Measurements from ENCODE around the gene MPP3.
"Not testable (repeated sequence)": the region's sequence is repeated elsewhere in the genome, so short reads cannot be mapped to it uniquely, and the experiment has no call there.

Gene MPP3, protein sequence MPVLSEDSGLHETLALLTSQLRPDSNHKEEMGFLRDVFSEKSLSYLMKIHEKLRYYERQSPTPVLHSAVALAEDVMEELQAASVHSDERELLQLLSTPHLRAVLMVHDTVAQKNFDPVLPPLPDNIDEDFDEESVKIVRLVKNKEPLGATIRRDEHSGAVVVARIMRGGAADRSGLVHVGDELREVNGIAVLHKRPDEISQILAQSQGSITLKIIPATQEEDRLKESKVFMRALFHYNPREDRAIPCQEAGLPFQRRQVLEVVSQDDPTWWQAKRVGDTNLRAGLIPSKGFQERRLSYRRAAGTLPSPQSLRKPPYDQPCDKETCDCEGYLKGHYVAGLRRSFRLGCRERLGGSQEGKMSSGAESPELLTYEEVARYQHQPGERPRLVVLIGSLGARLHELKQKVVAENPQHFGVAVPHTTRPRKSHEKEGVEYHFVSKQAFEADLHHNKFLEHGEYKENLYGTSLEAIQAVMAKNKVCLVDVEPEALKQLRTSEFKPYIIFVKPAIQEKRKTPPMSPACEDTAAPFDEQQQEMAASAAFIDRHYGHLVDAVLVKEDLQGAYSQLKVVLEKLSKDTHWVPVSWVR

DNA sequence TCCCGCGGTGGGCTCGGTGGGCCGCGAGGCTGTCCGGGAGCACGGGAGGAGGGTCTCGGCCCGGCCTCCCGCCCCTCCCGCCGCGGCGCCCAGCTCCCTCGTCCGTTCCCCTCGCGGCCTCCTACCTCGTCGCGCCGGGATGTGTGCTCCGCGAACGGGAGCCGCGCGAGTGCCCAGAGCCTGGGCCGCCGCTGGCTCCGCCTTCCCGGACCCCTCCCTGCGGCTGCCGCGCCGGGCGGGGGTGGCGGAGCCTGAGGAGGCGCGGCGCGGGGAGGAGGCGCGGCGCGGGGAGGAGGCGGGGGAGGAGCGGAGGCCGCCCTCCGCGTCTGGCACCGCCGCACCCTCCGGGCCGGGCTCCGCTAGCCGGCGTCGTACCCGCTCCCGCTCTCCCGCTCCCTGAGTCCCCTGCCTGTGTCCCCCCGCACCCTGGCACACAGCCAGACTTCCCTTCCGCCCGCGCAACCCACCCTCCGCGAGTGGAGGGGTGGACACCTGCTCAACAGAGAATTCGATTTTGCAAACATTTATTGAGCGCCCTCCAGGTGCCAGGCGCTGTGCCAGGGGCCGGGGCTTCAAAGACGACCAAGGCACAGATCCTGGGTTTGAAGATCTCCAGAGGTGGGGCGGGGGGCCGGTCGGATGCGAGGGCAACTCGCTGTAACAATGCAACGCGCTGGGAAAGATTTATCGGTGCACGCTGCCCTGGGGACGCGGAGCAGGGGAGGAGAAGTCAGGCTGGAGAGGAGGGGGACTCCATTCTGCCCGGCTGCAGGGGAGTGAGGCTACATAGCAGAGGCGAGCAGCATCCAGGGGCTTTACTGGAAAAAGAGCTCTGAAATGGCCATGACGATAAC lies at the start of gene MPP3:
MPP3 (minus strand) TSS at position 171 of the 854 bp plus-strand sequence. CDS start 1,240 bp downstream, outside the sequence.
- DNase-seq: peak; percentile 76

- no peak for DNase-seq
Observed at GRCh38 chr17:43881758-43882505, 49.0 kb upstream of the MPP3 start.

DNA sequence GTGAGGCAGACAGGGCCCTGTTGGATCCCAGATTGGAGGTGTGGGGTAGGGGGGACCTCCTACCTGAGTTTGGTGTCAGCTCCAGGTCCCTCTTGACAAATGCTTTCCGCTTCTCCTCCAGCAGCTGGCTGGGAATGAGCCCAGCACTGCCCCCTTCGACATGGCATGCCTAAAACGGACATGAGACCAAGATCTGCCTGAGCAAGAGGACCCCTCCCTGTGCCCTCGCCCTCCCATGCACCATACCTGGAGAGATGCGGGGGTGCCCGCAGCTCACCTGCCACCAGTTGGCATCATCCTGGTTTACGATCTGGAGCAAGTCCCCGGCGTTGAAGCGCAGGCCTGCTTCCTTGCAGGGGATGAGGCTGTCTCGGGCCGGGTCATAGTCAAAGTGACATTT lies 48.2 kb upstream of the MPP3 start:
- no peak for DNase-seq

- peak; percentile 68 for DNase-seq
Observed at GRCh38 chr17:43880420-43880991, 47.6 kb upstream of the MPP3 start.

DNA sequence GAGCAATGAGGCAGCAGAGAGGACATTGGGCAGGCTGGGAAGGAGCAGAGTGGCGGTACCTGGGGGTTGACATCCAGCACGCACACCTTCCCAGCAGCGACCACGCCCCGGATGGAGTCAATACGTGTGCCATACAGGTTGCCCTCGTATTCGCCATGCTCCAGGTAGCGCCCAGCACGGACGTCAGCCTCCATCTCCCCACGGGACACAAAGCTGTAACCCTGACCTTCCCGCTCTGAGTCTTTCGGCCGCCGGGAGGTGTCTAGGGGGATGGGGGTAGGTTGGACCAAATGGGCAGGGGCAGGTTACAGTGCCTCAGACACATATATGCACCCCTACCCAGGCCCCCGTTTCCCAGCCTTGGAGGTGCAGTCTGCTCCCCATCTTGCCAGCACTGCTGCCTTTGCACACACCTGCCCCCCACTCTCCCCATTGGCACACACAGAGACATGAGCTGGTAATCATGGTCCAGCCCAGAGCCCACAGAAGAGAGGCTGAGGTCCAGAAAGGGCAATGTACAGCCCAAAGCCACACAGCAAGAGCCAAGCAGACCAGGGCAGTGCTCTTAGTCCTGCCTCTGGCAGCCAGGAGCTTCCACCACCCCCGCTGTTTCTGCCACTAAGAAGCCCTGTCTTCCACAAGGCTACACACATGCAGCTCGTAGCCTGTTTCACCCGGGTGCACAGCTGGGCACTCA lies 46.9 kb upstream of the MPP3 start:
- no peak for DNase-seq

DNA sequence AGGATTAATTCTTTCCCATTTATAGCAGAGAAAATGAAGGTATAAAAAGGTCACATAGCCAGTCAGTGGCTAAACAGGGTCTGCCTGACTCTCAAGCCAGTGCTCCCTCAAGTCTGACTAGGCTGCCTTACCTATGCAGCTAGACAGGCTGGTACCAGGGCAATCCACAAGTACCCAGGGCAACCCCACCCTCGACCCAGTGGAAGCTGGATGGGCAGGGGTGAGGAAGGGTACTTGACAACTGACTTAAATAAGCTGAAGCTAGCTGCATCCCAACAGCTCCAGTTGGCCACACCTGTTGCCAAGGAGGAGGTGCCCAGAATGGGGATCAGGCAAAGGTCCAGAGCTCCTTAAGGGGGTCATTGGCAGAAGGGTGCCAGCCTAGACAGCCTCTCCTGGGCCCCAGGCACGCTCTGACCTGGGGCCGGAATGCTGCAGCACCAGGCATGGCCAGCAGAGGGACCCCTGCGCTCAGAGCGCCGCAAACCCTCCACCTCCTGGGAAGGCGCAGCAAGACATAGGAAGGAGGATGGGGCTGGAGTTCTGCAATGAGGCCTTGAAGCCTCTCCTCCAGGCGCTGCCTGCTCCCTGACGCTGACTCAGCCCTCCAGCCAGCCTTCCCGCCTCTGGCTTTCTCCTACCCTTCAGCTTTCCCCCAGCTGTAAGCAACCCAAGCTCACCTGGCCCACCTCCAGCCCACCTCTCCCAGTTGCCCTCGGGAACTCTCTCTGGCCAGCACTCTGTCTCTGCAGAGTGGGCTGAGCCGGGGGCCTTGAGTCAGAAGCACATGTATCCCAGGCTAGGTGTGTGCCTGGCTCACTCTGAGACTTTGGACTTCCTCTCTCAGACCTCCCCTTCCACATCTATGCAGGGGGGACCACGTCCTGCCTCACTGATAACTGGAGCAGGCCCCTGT lies 45.6 kb upstream of the MPP3 start:
- peak; percentile 79 for DNase-seq

DNA sequence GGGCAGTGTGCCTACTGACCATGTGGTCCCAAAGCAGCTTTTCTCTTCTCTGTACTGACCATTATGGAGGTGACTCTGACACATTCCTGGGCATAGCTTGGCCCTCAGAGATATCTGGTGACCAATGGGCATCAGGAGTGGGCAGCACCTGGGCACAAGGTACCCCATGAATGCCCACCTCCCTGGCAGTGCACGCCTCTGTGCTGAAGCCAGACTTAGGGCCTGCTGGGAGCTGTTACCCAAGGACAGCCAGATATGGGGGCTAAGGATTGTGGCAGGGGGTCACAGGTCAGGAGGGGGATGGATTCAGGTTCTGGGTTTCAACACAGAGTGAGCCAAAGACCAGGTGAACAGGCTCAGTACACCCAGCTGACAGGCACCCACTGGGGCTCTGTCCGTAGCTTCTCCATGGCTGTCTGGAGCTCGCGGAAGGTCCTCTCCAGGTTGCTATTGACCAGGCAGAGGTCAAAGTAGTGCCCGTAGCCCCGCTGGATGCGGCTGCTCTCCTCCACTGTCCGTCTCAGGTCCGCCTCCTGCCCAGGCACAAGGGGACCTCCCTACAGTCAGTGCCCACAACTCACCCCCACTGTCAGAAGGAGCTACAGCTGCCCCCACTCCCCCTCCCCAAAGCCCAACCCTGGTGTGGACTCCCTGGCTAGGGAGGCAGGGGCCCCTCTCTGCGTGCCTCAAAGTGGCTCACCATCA lies 44.7 kb upstream of the MPP3 start:
- no peak for DNase-seq

DNA sequence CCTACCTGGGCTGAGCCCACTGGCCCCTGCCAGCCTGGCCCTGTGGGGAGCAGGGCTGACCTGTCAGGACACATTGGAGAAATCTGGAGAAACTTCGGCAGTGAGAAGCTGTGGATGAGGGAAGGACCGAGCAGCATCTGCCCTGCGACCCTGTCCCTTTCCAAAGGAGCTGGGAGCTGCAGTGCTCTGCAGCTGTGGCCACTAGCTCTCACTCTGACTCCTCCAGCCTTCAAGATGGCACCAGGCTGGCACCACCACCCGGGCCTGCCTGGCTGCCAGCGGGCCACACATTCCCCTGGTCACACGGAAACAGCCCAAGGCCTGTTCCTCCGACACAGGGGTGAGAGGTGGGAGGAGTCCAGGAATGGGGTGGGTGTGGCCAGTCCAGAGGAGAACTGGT lies 44.1 kb upstream of the MPP3 start:
- no peak for DNase-seq

- DNase-seq: no peak
Observed at GRCh38 chr17:43875476-43876147, 42.7 kb upstream of the MPP3 start.

DNA sequence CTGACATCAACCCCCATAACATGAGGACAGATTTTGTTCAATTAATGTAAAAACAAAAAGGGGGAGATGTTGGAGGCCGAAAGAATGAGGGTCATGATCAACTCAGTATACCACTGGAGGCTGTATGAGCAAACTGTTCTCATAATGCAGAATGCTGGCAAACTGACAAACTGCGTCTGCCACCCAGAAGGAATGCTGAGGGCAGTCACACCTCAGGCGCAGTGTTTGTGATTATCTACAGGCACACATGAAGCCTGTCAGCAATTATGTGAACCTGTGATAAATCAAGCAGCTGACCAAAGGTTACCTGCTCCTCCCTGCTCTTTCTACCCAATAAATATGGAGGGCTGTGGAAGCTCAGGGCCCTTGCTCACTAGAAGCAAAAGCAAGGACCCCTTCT lies 41.3 kb upstream of the MPP3 start:
- no peak for DNase-seq

DNA sequence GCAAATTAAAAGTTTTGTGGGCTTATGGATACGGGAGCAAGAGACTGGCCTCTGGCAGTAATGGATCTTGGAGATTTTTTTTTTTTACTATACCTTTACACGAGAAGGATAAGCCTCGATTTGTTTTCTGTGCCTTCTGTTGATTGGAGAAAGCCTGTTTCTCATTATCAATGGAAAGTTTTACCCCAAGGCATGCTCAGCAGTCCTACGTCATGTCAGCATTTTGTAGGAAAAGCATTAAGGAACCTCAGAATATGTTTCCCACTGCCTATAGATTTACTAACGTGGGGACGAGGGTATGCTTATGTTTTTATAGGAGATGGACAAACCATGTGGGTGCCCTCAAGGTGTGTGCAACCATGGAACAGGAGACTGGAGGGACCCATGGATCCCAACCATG lies 40.9 kb upstream of the MPP3 start:
- DNase-seq: no peak

DNA sequence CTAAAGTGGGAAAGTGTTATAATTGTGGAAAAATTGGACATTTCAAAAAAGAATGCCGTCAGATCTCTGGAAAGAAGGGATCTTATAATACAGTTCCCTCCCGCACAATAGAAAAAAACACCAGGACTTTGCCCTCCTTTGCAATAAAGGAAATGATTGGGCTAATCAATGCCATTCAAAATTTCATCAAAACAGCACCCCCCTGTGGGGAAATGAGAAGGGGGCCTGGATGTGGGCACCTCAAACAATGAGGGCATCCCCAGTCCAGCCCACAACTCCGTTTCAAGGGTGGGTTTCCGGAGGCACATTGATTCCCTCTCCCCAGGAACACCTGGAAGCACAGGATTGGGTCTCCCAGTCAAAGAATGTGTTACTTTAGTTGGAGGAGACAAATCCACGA lies 40.1 kb upstream of the MPP3 start:
- DNase-seq: no peak

- no peak for DNase-seq
Observed at GRCh38 chr17:43871946-43872690, 39.2 kb upstream of the MPP3 start.

DNA sequence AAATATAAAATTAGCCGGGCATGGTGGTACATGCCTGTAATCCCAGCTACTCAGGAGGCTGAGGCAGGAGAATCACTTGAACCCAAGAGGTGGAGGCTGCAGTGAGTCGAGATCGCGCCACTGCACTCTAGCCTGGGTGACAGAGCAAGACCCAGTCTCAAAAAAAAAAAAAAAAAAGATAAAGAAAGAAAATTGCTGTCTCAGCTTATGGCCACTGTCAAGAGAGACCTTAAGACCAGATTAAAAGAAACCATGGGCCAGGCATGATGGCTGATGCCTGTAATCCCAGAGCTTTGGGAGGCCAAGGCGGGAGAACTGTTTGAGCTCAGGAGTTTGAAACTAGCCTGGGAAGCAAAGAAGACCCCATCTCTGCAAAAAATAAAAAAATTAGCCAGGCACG lies 36.1 kb upstream of the MPP3 start:
- not testable (repeated sequence) for DNase-seq

- DNase-seq: no peak
Observed at GRCh38 chr17:43868226-43868994, 35.5 kb upstream of the MPP3 start.

- DNase-seq: no peak
Observed at GRCh38 chr17:43864161-43864984, 31.4 kb upstream of the MPP3 start.

DNA sequence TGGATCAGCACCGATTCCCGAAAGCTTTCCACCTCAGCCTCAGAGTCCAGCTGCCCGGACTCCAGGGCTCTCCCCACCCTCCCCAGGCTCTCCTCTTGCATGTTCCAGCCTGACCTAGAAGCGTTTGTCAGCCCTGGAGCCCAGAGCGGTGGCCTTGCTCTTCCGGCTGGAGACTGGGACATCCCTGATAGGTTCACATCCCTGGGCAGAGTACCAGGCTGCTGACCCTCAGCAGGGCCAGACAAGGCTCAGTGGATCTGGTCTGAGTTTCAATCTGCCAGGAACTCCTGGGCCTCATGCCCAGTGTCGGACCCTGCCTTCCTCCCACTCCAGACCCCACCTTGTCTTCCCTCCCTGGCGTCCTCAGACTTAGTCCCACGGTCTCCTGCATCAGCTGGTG lies 29.0 kb upstream of the MPP3 start:
- no peak for DNase-seq

Data from left hindlimb (tissue), 1 donor.